ENCODE results near the gene TUBB4A.

Gene TUBB4A

DNA sequence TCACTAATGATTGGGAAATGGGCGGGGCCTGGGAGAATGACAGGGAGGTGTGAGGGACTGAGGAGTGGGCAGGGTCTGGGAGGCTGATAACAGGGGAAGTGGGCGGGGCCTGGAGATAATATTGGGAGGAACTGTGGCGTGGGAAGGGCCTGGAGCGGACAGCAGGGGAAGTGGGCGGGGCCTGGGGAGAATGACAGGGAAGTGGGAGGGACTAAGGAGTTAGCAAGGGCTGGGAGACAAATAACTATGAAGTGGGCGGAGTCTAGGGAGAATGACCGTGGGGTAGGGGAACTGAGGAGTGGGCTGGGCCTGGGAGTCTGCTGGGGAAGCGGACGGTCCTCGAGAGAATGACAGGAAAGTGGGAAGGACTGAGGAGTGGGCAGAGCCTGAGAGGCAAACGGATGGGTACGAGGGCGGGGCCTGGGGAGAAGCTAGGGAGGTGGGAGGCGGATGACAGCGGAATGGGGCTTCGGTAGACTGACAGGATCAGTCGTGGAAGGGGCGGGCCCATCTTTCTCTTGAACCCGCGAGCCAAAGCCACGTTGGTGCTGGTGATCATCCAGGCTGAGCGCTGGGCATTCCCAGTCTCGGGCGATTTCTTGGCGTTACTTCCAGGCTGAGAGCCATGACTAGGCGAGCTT is 14.0 kb upstream of the TUBB4A start:
- Histone ChIP-seq H3K4me3 (ENCODE audit: low read length, poor library complexity, severe bottlenecking) (peak overlapping the region; percentile 94), H3K36me3 (ENCODE audit: insufficient read depth, low read length) (no peaks in the 10 kb centered on the region), H3K79me2 (ENCODE audit: insufficient read depth, low read length) (no peaks in the 10 kb centered on the region), H2AFZ (ENCODE audit: low read length) (peak overlapping the region; percentile 98), H3F3A (ENCODE audit: low read depth) (no peaks in the 10 kb centered on the region), H3K4me1 (ENCODE audit: insufficient read depth, low read length, poor library complexity, severe bottlenecking) (peaks cover 17% of the 10 kb centered on the region), H3K27me3 (ENCODE audit: insufficient read depth, low read length, poor library complexity, severe bottlenecking) (no peaks in the 10 kb centered on the region), H3K9ac (ENCODE audit: low read depth, low read length, poor library complexity, severe bottlenecking) (peak overlapping the region; percentile 91), H3K9me2 (replicated peaks; ENCODE audit: low read depth, low read length) (no peaks in the 10 kb centered on the region), H4K20me1 (ENCODE audit: insufficient read depth, low read length, poor library complexity, severe bottlenecking) (no peaks in the 10 kb centered on the region), H3K4me2 (ENCODE audit: low read depth, low read length, poor library complexity, severe bottlenecking) (peak overlapping the region; percentile 96), H3K9me3 (ENCODE audit: insufficient read depth, low read depth, low read length) (no peaks in the 10 kb centered on the region)
- no peak for TF ChIP-seq EZH2phosphoT487 (IDR thresholded peaks at IDR 0.05; ENCODE audit: borderline replicate concordance)
- TF ChIP-seq, protein P1, sequence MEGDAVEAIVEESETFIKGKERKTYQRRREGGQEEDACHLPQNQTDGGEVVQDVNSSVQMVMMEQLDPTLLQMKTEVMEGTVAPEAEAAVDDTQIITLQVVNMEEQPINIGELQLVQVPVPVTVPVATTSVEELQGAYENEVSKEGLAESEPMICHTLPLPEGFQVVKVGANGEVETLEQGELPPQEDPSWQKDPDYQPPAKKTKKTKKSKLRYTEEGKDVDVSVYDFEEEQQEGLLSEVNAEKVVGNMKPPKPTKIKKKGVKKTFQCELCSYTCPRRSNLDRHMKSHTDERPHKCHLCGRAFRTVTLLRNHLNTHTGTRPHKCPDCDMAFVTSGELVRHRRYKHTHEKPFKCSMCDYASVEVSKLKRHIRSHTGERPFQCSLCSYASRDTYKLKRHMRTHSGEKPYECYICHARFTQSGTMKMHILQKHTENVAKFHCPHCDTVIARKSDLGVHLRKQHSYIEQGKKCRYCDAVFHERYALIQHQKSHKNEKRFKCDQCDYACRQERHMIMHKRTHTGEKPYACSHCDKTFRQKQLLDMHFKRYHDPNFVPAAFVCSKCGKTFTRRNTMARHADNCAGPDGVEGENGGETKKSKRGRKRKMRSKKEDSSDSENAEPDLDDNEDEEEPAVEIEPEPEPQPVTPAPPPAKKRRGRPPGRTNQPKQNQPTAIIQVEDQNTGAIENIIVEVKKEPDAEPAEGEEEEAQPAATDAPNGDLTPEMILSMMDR (conservative IDR thresholded peaks at IDR 0.05; ENCODE audit: low read length): no peak

GRCh38 chr19:6514926-6515544 is 12.9 kb upstream of the TUBB4A start:
- H3K4me2 ChIP-seq (ENCODE audit: low read depth, low read length, poor library complexity, severe bottlenecking): no peak overlapping the region
- H3K27me3 ChIP-seq (ENCODE audit: insufficient read depth, low read length, poor library complexity, severe bottlenecking): no peaks in the 10 kb centered on the region
- no peaks in the 10 kb centered on the region for H3K36me3 ChIP-seq (ENCODE audit: insufficient read depth, low read length)
- H3K9ac ChIP-seq (ENCODE audit: low read depth, low read length, poor library complexity, severe bottlenecking): no peak overlapping the region
- H2AFZ ChIP-seq (ENCODE audit: low read length): no peak overlapping the region
- no peaks in the 10 kb centered on the region for H3K9me3 ChIP-seq (ENCODE audit: insufficient read depth, low read depth, low read length)
- H3F3A ChIP-seq (ENCODE audit: low read depth): no peaks in the 10 kb centered on the region
- H3K4me1 ChIP-seq (ENCODE audit: insufficient read depth, low read length, poor library complexity, severe bottlenecking): peaks cover 17% of the 10 kb centered on the region
- no peak overlapping the region for H3K4me3 ChIP-seq (ENCODE audit: low read length, poor library complexity, severe bottlenecking)
- H4K20me1 ChIP-seq (ENCODE audit: insufficient read depth, low read length, poor library complexity, severe bottlenecking): no peaks in the 10 kb centered on the region
- no peaks in the 10 kb centered on the region for H3K9me2 ChIP-seq (replicated peaks; ENCODE audit: low read depth, low read length)
- no peak for TF ChIP-seq EZH2phosphoT487 (IDR thresholded peaks at IDR 0.05; ENCODE audit: borderline replicate concordance)
- TF ChIP-seq, protein P1 (conservative IDR thresholded peaks at IDR 0.05; ENCODE audit: low read length): no peak
- no peaks in the 10 kb centered on the region for H3K79me2 ChIP-seq (ENCODE audit: insufficient read depth, low read length)

DNA sequence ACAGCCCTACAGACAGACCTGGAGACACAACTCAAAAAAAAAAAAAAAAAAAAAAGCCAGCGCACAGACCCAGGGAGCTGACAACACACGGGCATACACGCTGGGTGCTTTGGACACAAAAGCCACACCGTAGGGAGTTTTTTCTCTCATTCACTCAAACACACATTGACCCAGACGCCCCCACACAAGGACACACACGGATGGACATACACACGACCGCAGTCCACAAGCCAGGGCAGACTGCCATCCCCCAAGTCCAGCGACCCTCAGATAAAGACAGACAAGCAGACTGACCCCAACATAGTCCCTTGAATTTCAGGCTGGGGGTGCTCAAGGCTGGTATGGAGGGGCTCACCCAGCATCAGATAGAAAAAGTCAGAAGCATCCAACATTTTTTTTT is 12.0 kb upstream of the TUBB4A start:
- no peaks in the 10 kb centered on the region for H3K79me2 ChIP-seq (ENCODE audit: insufficient read depth, low read length)
- no peaks in the 10 kb centered on the region for H3K9me2 ChIP-seq (replicated peaks; ENCODE audit: low read depth, low read length)
- H3K4me2 ChIP-seq (ENCODE audit: low read depth, low read length, poor library complexity, severe bottlenecking): no peak overlapping the region
- no peak overlapping the region for H2AFZ ChIP-seq (ENCODE audit: low read length)
- no peaks in the 10 kb centered on the region for H3K27me3 ChIP-seq (ENCODE audit: insufficient read depth, low read length, poor library complexity, severe bottlenecking)
- TF ChIP-seq, protein P1 (conservative IDR thresholded peaks at IDR 0.05; ENCODE audit: low read length): no peak
- TF ChIP-seq EZH2phosphoT487 (IDR thresholded peaks at IDR 0.05; ENCODE audit: borderline replicate concordance): no peak
- H3K36me3 ChIP-seq (ENCODE audit: insufficient read depth, low read length): no peaks in the 10 kb centered on the region
- H3K4me3 ChIP-seq (ENCODE audit: low read length, poor library complexity, severe bottlenecking): no peak overlapping the region
- peaks cover 17% of the 10 kb centered on the region for H3K4me1 ChIP-seq (ENCODE audit: insufficient read depth, low read length, poor library complexity, severe bottlenecking)
- H3K9me3 ChIP-seq (ENCODE audit: insufficient read depth, low read depth, low read length): no peaks in the 10 kb centered on the region
- no peaks in the 10 kb centered on the region for H4K20me1 ChIP-seq (ENCODE audit: insufficient read depth, low read length, poor library complexity, severe bottlenecking)
- H3F3A ChIP-seq (ENCODE audit: low read depth): no peaks in the 10 kb centered on the region
- no peak overlapping the region for H3K9ac ChIP-seq (ENCODE audit: low read depth, low read length, poor library complexity, severe bottlenecking)
